Ovary (tissue), 9 donors: Measurements from ENCODE around the gene CNNM3. TPM values are rescaled to one million over a fixed set of nuclear protein-coding genes. Genes with fewer than 3 reads are reported as not detected.

ENCODE experiments used
- DNase-seq, 5 donors: peaks; one replicate each; pipeline ENCODE4 v3.0.0-alpha.2; 2019 to 2020
- H3K27ac ChIP-seq, 2 donors: fragments of 200-600 bp; one replicate each; pipeline versions ENCODE4 v1.5.1 to v1.8.0; 2019 to 2022
- H3K27me3 ChIP-seq: fragments of 200-600 bp; one replicate; pipeline ENCODE4 v1.8.0; 2022
- H3K36me3 ChIP-seq: fragments of 200-600 bp; sonication (generic); one replicate; pipeline ENCODE4 v1.5.1; 2019
- H3K4me1 ChIP-seq: one replicate; pipeline ENCODE4 v1.8.1; 2013; ENCODE audit warnings: mild to moderate bottlenecking, moderate library complexity; ENCODE audit not compliant: insufficient read depth
- H3K4me3 ChIP-seq: fragments of 200-600 bp; sonication (generic); one replicate; pipeline ENCODE4 v1.5.1; 2017
- H3K9me3 ChIP-seq, 2 donors: fragments of 200-600 bp in 1 of 2; sonication (generic) in 1 of 2; one replicate each; pipeline versions ENCODE4 v1.5.1 to v1.8.1; 2013 to 2019; ENCODE audit warnings: mild to moderate bottlenecking in 1 of 2, moderate library complexity in 1 of 2
- CTCF ChIP-seq, 3 donors: fragments of 450-650 bp in 2 of 3; fragments of 200-600 bp in 1 of 3; IDR thresholded peaks; one replicate each; pipeline versions ENCODE4 v1.5.1 to v1.8.0; 2016 to 2022; ENCODE audit warnings: antibody characterized with exemption in 3 of 3, mild to moderate bottlenecking in 1 of 3
- EP300 ChIP-seq: sonication (generic); formaldehyde crosslinking; IDR thresholded peaks from one replicate; pipeline ENCODE4 v1.6.1; 2017; ENCODE audit warnings: antibody characterized with exemption
- POLR2A ChIP-seq: fragments of 450-650 bp; IDR thresholded peaks from one replicate; pipeline ENCODE4 v1.6.1; 2017; ENCODE audit warnings: antibody characterized with exemption, mild to moderate bottlenecking, moderate library complexity
- WGBS, 3 donors: extraction: QIAGEN DNeasy Blood & Tissue Kit in 1 of 3; methylation state at CpG; one replicate each; pipeline versions ENCODE4 v1.1.5 to v1.1.7; 2013 to 2017; 5-methylcytosine and 5-hydroxymethylcytosine counted together
- intact Hi-C, 4 donors: fragments of 100-400 bp; cut with DNase I; formaldehyde crosslinking; loops; one replicate each; pipeline versions ENCODE4 v1.11.0 to v1.15.1; 2022 to 2023
- polyA plus RNA-seq, 2 donors: library from polyadenylated mRNA; stranded (reverse); fragments of 200-250 nt in 1 of 2; fragments of 350-450 nt in 1 of 2; fragmentation: Illumina TruSeq in 1 of 2; extraction: RNeasy Lipid Tissue Mini Kit (QIAGEN cat#74804) in 1 of 2; gene quantifications; one replicate each; pipeline ENCODE4 v1.2.3, GENCODE V29; 2013 to 2014
- total RNA-seq, 7 donors: library from RNA; depleted of rRNA in 2 of 7; stranded (reverse); fragments of >200 nt in 2 of 7; fragmentation: NEBNext Ultra II Directional in 3 of 7; extraction: Animal tissue kit (Norgen Biotek cat#: 25700) in 3 of 7; gene quantifications; one replicate each; pipeline versions ENCODE4 v1.1.0 to v1.2.4, GENCODE V29; 2016 to 2023
- donor health status: DM: no; HTN: no; CAD: no; lungs with moderate emphysema.
- donor health status: DM: no; HTN: no; CAD: no.
- donor health status: Bipolar disorder and iron deficiency.
- donor health status: DM: yes; HTN: yes; CAD: no.
- donor health status: DM: no; HTN: no; CAD: no.
- donor health status: DM: yes; HTN: yes; CAD: no.

CNNM3 gene
- total and polyA plus RNA-seq, 9 donors = 13.0 to 23.1 (median 16.6) TPM

- DNase-seq = no peak
- no peak for TF ChIP-seq CTCF (IDR thresholded peaks at IDR 0.05)
- TF ChIP-seq EP300 = no peak
- no peak for TF ChIP-seq POLR2A
- no peaks in the 10 kb centered on the region for H3K9me3 ChIP-seq
- WGBS, 3 donors = 85 to 87% (median 86%) methylated on average over 25 of the region's 25 CpGs
- H3K4me3 ChIP-seq = no peak overlapping the region
- H3K4me1 ChIP-seq = peaks cover 1% of the 10 kb centered on the region
- no peak overlapping the region for H3K27ac ChIP-seq
- H3K36me3 ChIP-seq = no peaks in the 10 kb centered on the region
- no peaks in the 10 kb centered on the region for H3K27me3 ChIP-seq
- intact Hi-C loops = no loop called here
Measured at GRCh38 chr2:96770442-96771202, 45.4 kb upstream of the CNNM3 start.

GRCh38 chr2:96771796-96772618 lies 44.1 kb upstream of the CNNM3 start:
- Histone ChIP-seq H3K27me3 (no peaks in the 10 kb centered on the region), H3K27ac (no peak overlapping the region), H3K4me1 (peaks cover 1% of the 10 kb centered on the region), H3K36me3 (no peaks in the 10 kb centered on the region), H3K4me3 (no peak overlapping the region), H3K9me3 (no peaks in the 10 kb centered on the region)
- WGBS, 3 donors = 92 to 93% (median 93%) methylated on average over 20 of the region's 20 CpGs
- intact Hi-C loops = no loop called here
- DNase-seq = no peak
- TF ChIP-seq POLR2A (no peak), EP300 (no peak), CTCF (IDR thresholded peaks at IDR 0.05) (no peak)

GRCh38 chr2:96772903-96773671 lies 43.0 kb upstream of the CNNM3 start:
- intact Hi-C loops = no loop called here
- 92 to 95% (median 94%) methylated on average over 12 of the region's 12 CpGs for WGBS, 3 donors
- no peaks in the 10 kb centered on the region for H3K27me3 ChIP-seq
- no peak for DNase-seq
- TF ChIP-seq EP300 = no peak
- TF ChIP-seq CTCF (IDR thresholded peaks at IDR 0.05) = no peak
- no peak for TF ChIP-seq POLR2A
- no peaks in the 10 kb centered on the region for H3K36me3 ChIP-seq
- H3K4me3 ChIP-seq = no peak overlapping the region
- no peaks in the 10 kb centered on the region for H3K9me3 ChIP-seq
- H3K4me1 ChIP-seq = peaks cover 1% of the 10 kb centered on the region
- no peak overlapping the region for H3K27ac ChIP-seq

- Histone ChIP-seq H3K27me3 (no peaks in the 10 kb centered on the region), H3K4me3 (no peak overlapping the region), H3K27ac (no peak overlapping the region), H3K4me1 (peaks cover 1% of the 10 kb centered on the region), H3K9me3 (no peaks in the 10 kb centered on the region), H3K36me3 (no peaks in the 10 kb centered on the region)
- intact Hi-C loops = no loop called here
- 74 to 84% (median 80%) methylated on average over 7 of the region's 7 CpGs for WGBS, 3 donors
- no peak for DNase-seq
- TF ChIP-seq POLR2A = no peak
- TF ChIP-seq CTCF (IDR thresholded peaks at IDR 0.05) = no peak
Measured at GRCh38 chr2:96773922-96774321, 42.1 kb upstream of the CNNM3 start.
